Spinal cord (tissue), 4 donors: ENCODE data around the gene SIAH1. TPM values are rescaled to one million over a fixed set of nuclear protein-coding genes. Genes with fewer than 3 reads are reported as not detected.

Source experiments
- polyA plus RNA-seq, 2 donors: library from polyadenylated mRNA; unstranded; fragments of 120-200 nt; gene quantifications; one replicate each; pipeline ENCODE4 v1.2.1, GENCODE V29; 2013; ENCODE audit not compliant: insufficient read length in 2 of 2
- small RNA-seq: library from RNA; depleted of rRNA; stranded (forward); fragments of <200 nt; gene quantifications from one replicate; pipeline ENCODE3, GENCODE V24; 2014; ENCODE audit warnings: low replicate concordance
- total RNA-seq, 2 donors: library from RNA; depleted of rRNA in 1 of 2; stranded (reverse); fragments of 120-200 nt in 1 of 2; fragments of >200 nt in 1 of 2; gene quantifications; one replicate each; pipeline versions ENCODE4 v1.2.3 to v1.2.4, GENCODE V29; 2013 to 2014

Gene SIAH1
- total and polyA plus RNA-seq, 4 donors, result 36.9 to 54.2 (median 44.8) TPM

Small RNAs within 50 kb of the gene (small RNA-seq; reads per million reads assigned to genes)
- not detected for gene RF00017

Other genes with a start within 250 kb of the SIAH1 start
- gene ABCC12, start 229.4 kb downstream of the SIAH1 start, total RNA-seq, result under 1 TPM; 0.11 to 0.40 TPM
- gene ABCC12, start 229.4 kb downstream of the SIAH1 start, polyA plus RNA-seq, result under 1 TPM; 0.29 to 0.32 TPM
- gene LONP2, start 141.1 kb downstream of the SIAH1 start, total RNA-seq, result 10 to 100 TPM; 69.9 to 83.4 TPM
- gene LONP2, start 141.1 kb downstream of the SIAH1 start, polyA plus RNA-seq, result 10 to 100 TPM; 58.1 to 58.4 TPM
- under 1 TPM; 0.22 to 0.30 TPM for gene ABCC11, start 137.9 kb downstream of the SIAH1 start, total RNA-seq
- gene ABCC11, start 137.9 kb downstream of the SIAH1 start, polyA plus RNA-seq, result under 1 TPM; 0.59 to 0.71 TPM
- 10 to 100 TPM; 40.8 to 41.5 TPM for gene N4BP1, start 224.8 kb upstream of the SIAH1 start, total RNA-seq
- gene N4BP1, start 224.8 kb upstream of the SIAH1 start, polyA plus RNA-seq, result 10 to 100 TPM; 30.1 to 35.1 TPM